H9 (cell line): Measurements from ENCODE around the gene METTL14. TPM values are rescaled to one million over a fixed set of nuclear protein-coding genes. Genes with fewer than 3 reads are reported as not detected.

ENCODE experiments used
- DNase-seq: peaks from one replicate; pipeline ENCODE4 v3.0.0-alpha.2; 2017
- H2AFZ ChIP-seq: one replicate; pipeline ENCODE4 v1.6.1; 2013; ENCODE audit warnings: mild to moderate bottlenecking, low read length, control low read depth, moderate library complexity
- H2AK5ac ChIP-seq: 2 replicates; pipeline ENCODE4 v1.6.1; 2013; ENCODE audit warnings: low read length, control low read depth, mixed read lengths; ENCODE audit not compliant: insufficient read length
- H2BK120ac ChIP-seq: one replicate; pipeline ENCODE4 v1.6.1; 2013; ENCODE audit warnings: low read depth, mild to moderate bottlenecking, low read length, control low read depth, inconsistent platforms; ENCODE audit not compliant: poor library complexity, severe bottlenecking
- H2BK12ac ChIP-seq: 2 replicates; pipeline ENCODE4 v1.6.1; 2013; ENCODE audit warnings: low read length, control low read depth, mixed read lengths, low read depth; ENCODE audit not compliant: insufficient read length
- H2BK15ac ChIP-seq: 2 replicates; pipeline ENCODE4 v1.6.1; 2013; ENCODE audit warnings: low read depth, low read length, control low read depth
- H2BK20ac ChIP-seq: one replicate; pipeline ENCODE4 v1.6.1; 2013; ENCODE audit warnings: low read depth, mild to moderate bottlenecking, low read length, control low read depth, inconsistent platforms; ENCODE audit not compliant: poor library complexity, severe bottlenecking
- H2BK5ac ChIP-seq: 2 replicates; pipeline ENCODE4 v1.6.1; 2013; ENCODE audit warnings: low read length, control low read depth, mixed read lengths; ENCODE audit not compliant: insufficient read length
- H3K14ac ChIP-seq: 2 replicates; pipeline ENCODE4 v1.6.1; 2013; ENCODE audit warnings: low read length, control low read depth; ENCODE audit not compliant: insufficient read depth
- H3K18ac ChIP-seq: 2 replicates; pipeline ENCODE4 v1.6.1; 2013; ENCODE audit warnings: low read depth, mild to moderate bottlenecking, mixed read lengths, low read length, control low read depth; ENCODE audit not compliant: insufficient read length
- H3K23ac ChIP-seq: 2 replicates; pipeline ENCODE4 v1.6.1; 2013; ENCODE audit warnings: low read length, control low read depth, mixed read lengths, low read depth; ENCODE audit not compliant: insufficient read length
- H3K23me2 ChIP-seq: 2 replicates; pipeline ENCODE4 v1.6.1; 2013; ENCODE audit warnings: low read depth, mild to moderate bottlenecking, mixed read lengths, low read length, control low read depth; ENCODE audit not compliant: insufficient read length, poor library complexity, severe bottlenecking
- H3K27ac ChIP-seq: 2 replicates; pipeline ENCODE4 v1.5.1; 2013; ENCODE audit warnings: low read length, control low read depth, mixed read lengths, low read depth; ENCODE audit not compliant: insufficient read length
- H3K27me3 ChIP-seq: 2 replicates; pipeline ENCODE4 v1.6.1; 2013; ENCODE audit warnings: low read length, control low read depth, inconsistent platforms; ENCODE audit not compliant: insufficient read depth
- H3K4ac ChIP-seq: 2 replicates; pipeline ENCODE4 v1.6.1; 2013; ENCODE audit warnings: low read depth, mild to moderate bottlenecking, control low read depth, inconsistent platforms, low read length, moderate library complexity
- H3K4me1 ChIP-seq: 2 replicates; pipeline ENCODE4 v1.6.1; 2013; ENCODE audit warnings: low read length, control low read depth, inconsistent platforms; ENCODE audit not compliant: insufficient read depth
- H3K4me2 ChIP-seq: 2 replicates; pipeline ENCODE4 v1.6.1; 2013; ENCODE audit warnings: low read length, control low read depth, mixed read lengths; ENCODE audit not compliant: insufficient read length, insufficient read depth
- H3K56ac ChIP-seq: 2 replicates; pipeline ENCODE4 v1.6.1; 2013; ENCODE audit warnings: low read depth, mild to moderate bottlenecking, mixed read lengths, low read length, control low read depth; ENCODE audit not compliant: insufficient read length
- H3K79me1 ChIP-seq: 2 replicates; pipeline ENCODE4 v1.6.1; 2013; ENCODE audit warnings: low read depth, mild to moderate bottlenecking, moderate library complexity, low read length, control low read depth, inconsistent platforms; ENCODE audit not compliant: insufficient read depth, poor library complexity, severe bottlenecking
- H3K79me2 ChIP-seq: 2 replicates; pipeline ENCODE4 v1.6.1; 2013; ENCODE audit warnings: low read length, control low read depth, inconsistent platforms; ENCODE audit not compliant: insufficient read depth
- H3K9ac ChIP-seq: 2 replicates; pipeline ENCODE4 v1.6.1; 2013; ENCODE audit warnings: low read length, control low read depth, mixed read lengths; ENCODE audit not compliant: insufficient read length; ENCODE audit errors: extremely low read depth
- H3K9me3 ChIP-seq: one replicate; pipeline ENCODE4 v1.6.1; 2013; ENCODE audit warnings: low read depth, low read length, inconsistent platforms; ENCODE audit not compliant: control insufficient read depth
- H3T11ph ChIP-seq: one replicate; pipeline ENCODE4 v1.6.1; 2013; ENCODE audit warnings: mild to moderate bottlenecking, low read length, control low read depth, inconsistent platforms
- H4K20me1 ChIP-seq: one replicate; pipeline ENCODE4 v1.6.1; 2013; ENCODE audit not compliant: control insufficient read depth, insufficient read length, insufficient read depth
- H4K5ac ChIP-seq: 2 replicates; pipeline ENCODE4 v1.6.1; 2013; ENCODE audit warnings: low read depth, mild to moderate bottlenecking, mixed read lengths, low read length, control low read depth; ENCODE audit not compliant: insufficient read length
- H4K8ac ChIP-seq: replicated peaks from 2 replicates; pipeline ENCODE4 v1.6.1; 2013; ENCODE audit warnings: low read length, control low read depth, mixed read lengths, low read depth; ENCODE audit not compliant: insufficient read length
- H4K91ac ChIP-seq: 2 replicates; pipeline ENCODE4 v1.6.1; 2013; ENCODE audit warnings: low read depth, mild to moderate bottlenecking, moderate library complexity, mixed read lengths, low read length, control low read depth; ENCODE audit not compliant: insufficient read length
- H3K27ac Mint-ChIP-seq, 3 experiments: 2 replicates in 2 of 3; 3 replicates in 1 of 3; pipeline ENCODE4 v1.8.0; 2020 to 2021; ENCODE audit warnings: mixed read lengths in 3 of 3, mild to moderate bottlenecking in 1 of 3, moderate library complexity in 1 of 3
- H3K27me3 Mint-ChIP-seq: 2 replicates; pipeline ENCODE4 v1.8.0; 2021; ENCODE audit warnings: low read depth, mild to moderate bottlenecking, moderate library complexity, mixed read lengths
- H3K36me3 Mint-ChIP-seq, 3 experiments: 2 replicates in 2 of 3; 3 replicates in 1 of 3; pipeline ENCODE4 v1.8.0; 2020 to 2021; ENCODE audit warnings: low read depth in 3 of 3, mixed read lengths in 3 of 3; ENCODE audit not compliant: insufficient read depth in 1 of 3
- H3K4me1 Mint-ChIP-seq, 2 experiments: 2 replicates each; pipeline ENCODE4 v1.8.0; 2020; ENCODE audit warnings: mixed read lengths in 2 of 2
- H3K4me3 Mint-ChIP-seq, 2 experiments: 2 replicates in 1 of 2; 3 replicates in 1 of 2; pipeline ENCODE4 v1.8.0; 2020 to 2021; ENCODE audit warnings: mild to moderate bottlenecking in 2 of 2, mixed read lengths in 2 of 2, moderate library complexity in 1 of 2
- H3K9me3 Mint-ChIP-seq, 2 experiments: 2 replicates in 1 of 2; 3 replicates in 1 of 2; pipeline ENCODE4 v1.8.0; 2020; ENCODE audit warnings: mild to moderate bottlenecking in 2 of 2, mixed read lengths in 2 of 2, moderate library complexity in 1 of 2
- WGBS: extraction: QIAGEN DNeasy Blood & Tissue Kit; methylation state at CpG from one replicate; pipeline ENCODE4 v1.1.7; 2013; ENCODE audit warnings: missing lambda C conversion rate, low lambda C conversion rate, mixed read lengths; ENCODE audit not compliant: insufficient read length; ENCODE audit errors: extremely low coverage; 5-methylcytosine and 5-hydroxymethylcytosine counted together
- total RNA-seq: library from RNA; stranded (reverse); gene quantifications from 2 replicates; pipeline ENCODE4 v1.2.1, GENCODE V29; 2021
- TF ChIP-seq, protein P1 (sequence below): fragments of 200-600 bp; sonication (generic); conservative IDR thresholded peaks from 3 replicates; pipeline ENCODE4 v1.8.0; 2021; ENCODE audit warnings: antibody characterized with exemption, mild to moderate bottlenecking

The METTL14 gene
- total RNA-seq, 1 experiment from 2014 or later = 53.3 TPM

DNA sequence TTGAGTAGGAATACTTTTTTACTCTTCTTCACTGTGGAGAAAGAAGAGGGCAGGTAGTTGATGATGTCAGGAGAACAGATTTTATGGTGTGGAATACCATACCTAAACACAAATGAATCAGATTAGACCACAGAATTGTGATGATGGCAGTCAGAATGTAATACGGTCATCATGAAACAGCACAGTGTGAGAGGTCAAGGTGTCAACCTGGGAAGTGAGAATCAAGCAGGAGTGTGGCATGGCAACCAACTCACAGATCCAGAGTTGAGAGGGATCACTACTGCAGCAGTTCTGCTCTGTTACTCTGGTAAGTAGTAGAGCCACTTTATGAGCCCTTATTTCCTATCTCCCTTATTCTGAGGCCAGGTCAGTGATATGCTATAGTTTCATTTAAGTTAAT is 27.7 kb downstream of the METTL14 start:
- TF ChIP-seq, protein P1, sequence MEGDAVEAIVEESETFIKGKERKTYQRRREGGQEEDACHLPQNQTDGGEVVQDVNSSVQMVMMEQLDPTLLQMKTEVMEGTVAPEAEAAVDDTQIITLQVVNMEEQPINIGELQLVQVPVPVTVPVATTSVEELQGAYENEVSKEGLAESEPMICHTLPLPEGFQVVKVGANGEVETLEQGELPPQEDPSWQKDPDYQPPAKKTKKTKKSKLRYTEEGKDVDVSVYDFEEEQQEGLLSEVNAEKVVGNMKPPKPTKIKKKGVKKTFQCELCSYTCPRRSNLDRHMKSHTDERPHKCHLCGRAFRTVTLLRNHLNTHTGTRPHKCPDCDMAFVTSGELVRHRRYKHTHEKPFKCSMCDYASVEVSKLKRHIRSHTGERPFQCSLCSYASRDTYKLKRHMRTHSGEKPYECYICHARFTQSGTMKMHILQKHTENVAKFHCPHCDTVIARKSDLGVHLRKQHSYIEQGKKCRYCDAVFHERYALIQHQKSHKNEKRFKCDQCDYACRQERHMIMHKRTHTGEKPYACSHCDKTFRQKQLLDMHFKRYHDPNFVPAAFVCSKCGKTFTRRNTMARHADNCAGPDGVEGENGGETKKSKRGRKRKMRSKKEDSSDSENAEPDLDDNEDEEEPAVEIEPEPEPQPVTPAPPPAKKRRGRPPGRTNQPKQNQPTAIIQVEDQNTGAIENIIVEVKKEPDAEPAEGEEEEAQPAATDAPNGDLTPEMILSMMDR = no peak
- Histone ChIP-seq H3K4ac (no peak overlapping the region), H3K9me3 (no peaks in the 10 kb centered on the region), H3K18ac (no peak overlapping the region), H2BK12ac (no peak overlapping the region), H4K91ac (no peak overlapping the region), H4K20me1 (no peaks in the 10 kb centered on the region), H3K23ac (no peak overlapping the region), H3K27me3 (no peaks in the 10 kb centered on the region), H2BK5ac (no peak overlapping the region), H3K79me1 (no peaks in the 10 kb centered on the region), H3K79me2 (0 out of 2 replicates have a peak, but pooled peaks cover 2% of the 10 kb centered on the region), H3T11ph (no peak overlapping the region), H2AFZ (no peak overlapping the region), H2BK120ac (no peak overlapping the region), H4K8ac (no peak overlapping the region), H2AK5ac (no peak overlapping the region), H3K4me2 (no peak overlapping the region), H2BK20ac (no peak overlapping the region), H3K14ac (no peak overlapping the region), H2BK15ac (no peak overlapping the region), H3K56ac (no peak overlapping the region), H3K4me1 (no peaks in the 10 kb centered on the region), H4K5ac (no peak overlapping the region), H3K9ac (peak overlapping the region; percentile 26), H3K23me2 (no peaks in the 10 kb centered on the region), H3K27ac (no peak overlapping the region)
- DNase-seq = no peak
- no peak overlapping the region for H3K27ac Mint-ChIP-seq
- no peaks in the 10 kb centered on the region for H3K27me3 Mint-ChIP-seq
- no peak overlapping the region for H3K4me3 Mint-ChIP-seq
- WGBS = no CpG with 5 or more reads among the region's 1 CpG
- H3K9me3 Mint-ChIP-seq = no peaks in the 10 kb centered on the region
- H3K36me3 Mint-ChIP-seq = peaks cover 2 to 32% (median 26%) of the 10 kb centered on the region in 3 experiments; a peak in 6 of 7 replicates
- H3K4me1 Mint-ChIP-seq = no peaks in the 10 kb centered on the region
